ENCODE data around the gene TSPAN31. TPM values are rescaled to one million over a fixed set of nuclear protein-coding genes. Genes with fewer than 3 reads are reported as not detected.

The TSPAN31 gene
- total and polyA plus RNA-seq, 9 of the 15 experiments (the other 6 are each of a cell fraction or from before 2014, with no cell fraction given), result 11.3 to 26.4 (median 14.3) TPM

- ATAC-seq (no peak), DNase-seq (ENCODE audit: extremely low read depth in 1 of 4, low spot score in 3 of 4) (no peak), FAIRE-seq (no peak)
- Histone ChIP-seq H3K4me3 (no peak overlapping the region), H3K27ac (ENCODE audit: extremely low read depth, low read depth, low read length) (no peak overlapping the region), H3K4me1 (replicated peaks in 1 of 2; ENCODE audit: control insufficient read depth in 2 of 2, insufficient read depth in 2 of 2, low read length in 2 of 2) (peaks cover 27 to 28% of the 10 kb centered on the region in 2 experiments), H3K9me1 (ENCODE audit: control insufficient read depth, insufficient read depth, low read length) (no peaks in the 10 kb centered on the region), H3K27me3 (ENCODE audit: control insufficient read depth in 2 of 2, insufficient read depth in 2 of 2, low read length in 2 of 2) (no peaks in the 10 kb centered on the region), H3K9me3 (replicated peaks; ENCODE audit: control insufficient read depth, insufficient read depth, low read depth, low read length) (no peaks in the 10 kb centered on the region), H4K20me1 (replicated peaks; ENCODE audit: control insufficient read depth, insufficient read depth, low read length) (no peaks in the 10 kb centered on the region), H3K36me3 (ENCODE audit: control insufficient read depth, insufficient read depth, low read length) (peaks cover 15% of the 10 kb centered on the region; the same call in 2 of the 3 replicates), H3K9ac (ENCODE audit: insufficient read depth in 1 of 2, low read depth in 2 of 2, low read length in 2 of 2) (no peak overlapping the region), H2AFZ (ENCODE audit: low read depth, low read length) (no peak overlapping the region), H3K4me2 (ENCODE audit: insufficient read depth, low read length) (no peak overlapping the region), H3K79me2 (ENCODE audit: control insufficient read depth, insufficient read depth, low read length) (peaks cover 11% of the 10 kb centered on the region; the same call in 2 of the 3 replicates)
- intact Hi-C loops (cut with micrococcal nuclease) (loop anchor here (2.0 kb wide), 1 partner anchor 57 kb away; no protein-coding TSS in a partner anchor), in situ Hi-C loops (cut with MboI) (no loop called here)
- no TSS peak for BruUV-seq (replicated peaks)
- ChIA-PET POLR2A (interaction anchor here (2.3 kb wide), 1 partner anchor 10 kb away, joined by 26 read pairs; the partner anchor contains the start of gene CYP27B1), CTCF (ENCODE audit: low intra/inter-chr PET ratio) (no interaction called here)
- 82% methylated on average over 4 of the region's 4 CpGs for WGBS (ENCODE audit: insufficient coverage, low coverage, missing lambda C conversion rate)
- no peak for TF ChIP-seq ASH1L (IDR thresholded peaks at IDR 0.05; ENCODE audit: borderline replicate concordance, low read depth, partially characterized antibody)
- no peak for TF ChIP-seq ELK3 (CRISPR knock-in tag; IDR thresholded peaks at IDR 0.05)
- no peak for TF ChIP-seq CHD7 (IDR thresholded peaks at IDR 0.05; ENCODE audit: low read depth, low read length)
- no peak for TF ChIP-seq CHAMP1 (IDR thresholded peaks at IDR 0.05)
Measured at GRCh38 chr12:57757771-57758170, 12.9 kb downstream of the TSPAN31 start.

Data from K562 (cell line).